GM10248 (cell line): Measurements from ENCODE around the gene C1QTNF7.

ENCODE experiments used
- CTCF ChIA-PET: fragments of 300-600 bp; sonication (Branson Sonifier 250); formaldehyde crosslinking; extraction: SDS; loops from one replicate; lab custom pipeline; 2021; ENCODE audit warnings: antibody characterized with exemption; lab: Yijun Ruan, JAX
- POLR2A ChIA-PET: fragments of 350-650 bp; sonication (Branson Sonifier 250); formaldehyde crosslinking; extraction: SDS; loops from one replicate; lab custom pipeline; 2020; ENCODE audit warnings: antibody characterized with exemption; lab: Yijun Ruan, JAX
- DNase-seq: peaks from one replicate; pipeline ENCODE4 v3.0.0; 2012; ENCODE audit errors: extremely low spot score
- TF ChIP-seq, protein P1 (sequence below): IDR thresholded peaks from 2 replicates; pipeline ENCODE4 v1.5.1; 2012; ENCODE audit warnings: mild to moderate bottlenecking, low read depth; ENCODE audit errors: extremely low read depth, missing control alignments, control extremely low read depth

The C1QTNF7 gene

DNA sequence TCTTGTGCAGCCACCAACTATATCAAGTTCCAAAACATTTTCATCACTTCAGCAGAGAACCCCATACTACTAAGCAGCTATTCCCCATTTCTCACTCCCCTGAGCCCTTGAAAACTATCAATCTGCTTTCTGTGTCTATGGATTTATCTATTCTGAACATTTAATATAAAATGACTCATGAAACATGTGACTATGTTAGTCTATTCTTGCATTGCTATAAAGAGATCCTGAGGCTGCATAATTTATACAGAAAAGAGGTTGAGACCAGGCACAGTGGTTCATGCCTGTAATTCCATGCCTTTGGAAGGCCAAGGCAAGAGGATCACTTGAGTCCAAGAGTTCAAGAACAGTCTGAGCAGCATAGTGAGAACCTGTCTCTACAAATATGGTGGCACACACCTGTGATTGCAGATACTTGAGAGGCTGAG, 10.6 kb upstream of the C1QTNF7 start:
- CTCF ChIA-PET = interaction anchor here (2.6 kb wide), 1 partner anchor 21 kb away, joined by 8 read pairs; no protein-coding TSS in a partner anchor
- POLR2A ChIA-PET = no interaction called here
- TF ChIP-seq, protein P1, sequence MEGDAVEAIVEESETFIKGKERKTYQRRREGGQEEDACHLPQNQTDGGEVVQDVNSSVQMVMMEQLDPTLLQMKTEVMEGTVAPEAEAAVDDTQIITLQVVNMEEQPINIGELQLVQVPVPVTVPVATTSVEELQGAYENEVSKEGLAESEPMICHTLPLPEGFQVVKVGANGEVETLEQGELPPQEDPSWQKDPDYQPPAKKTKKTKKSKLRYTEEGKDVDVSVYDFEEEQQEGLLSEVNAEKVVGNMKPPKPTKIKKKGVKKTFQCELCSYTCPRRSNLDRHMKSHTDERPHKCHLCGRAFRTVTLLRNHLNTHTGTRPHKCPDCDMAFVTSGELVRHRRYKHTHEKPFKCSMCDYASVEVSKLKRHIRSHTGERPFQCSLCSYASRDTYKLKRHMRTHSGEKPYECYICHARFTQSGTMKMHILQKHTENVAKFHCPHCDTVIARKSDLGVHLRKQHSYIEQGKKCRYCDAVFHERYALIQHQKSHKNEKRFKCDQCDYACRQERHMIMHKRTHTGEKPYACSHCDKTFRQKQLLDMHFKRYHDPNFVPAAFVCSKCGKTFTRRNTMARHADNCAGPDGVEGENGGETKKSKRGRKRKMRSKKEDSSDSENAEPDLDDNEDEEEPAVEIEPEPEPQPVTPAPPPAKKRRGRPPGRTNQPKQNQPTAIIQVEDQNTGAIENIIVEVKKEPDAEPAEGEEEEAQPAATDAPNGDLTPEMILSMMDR = no peak
- DNase-seq = no peak

DNA sequence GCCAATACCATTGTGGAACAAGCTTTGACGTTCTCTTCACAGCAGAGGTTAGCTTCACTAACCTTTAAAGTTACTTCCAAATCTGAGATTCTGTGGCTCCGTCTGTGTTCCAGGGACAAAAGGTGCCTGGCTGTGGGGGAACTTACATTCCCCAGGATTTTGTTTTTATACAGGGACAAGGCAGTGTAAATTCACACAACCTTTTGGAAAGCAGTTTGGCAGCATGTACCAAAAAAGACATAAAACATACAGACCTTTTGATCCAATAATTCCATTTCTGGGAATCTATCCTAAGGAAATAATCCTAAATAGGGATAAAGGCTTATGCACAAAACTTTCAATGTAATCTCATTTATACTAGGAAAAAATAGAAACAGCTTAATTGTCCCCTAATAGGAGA, 8.9 kb upstream of the C1QTNF7 start:
- TF ChIP-seq, protein P1 = no peak
- ChIA-PET POLR2A (no interaction called here), CTCF (no interaction called here)
- DNase-seq = no peak

DNA sequence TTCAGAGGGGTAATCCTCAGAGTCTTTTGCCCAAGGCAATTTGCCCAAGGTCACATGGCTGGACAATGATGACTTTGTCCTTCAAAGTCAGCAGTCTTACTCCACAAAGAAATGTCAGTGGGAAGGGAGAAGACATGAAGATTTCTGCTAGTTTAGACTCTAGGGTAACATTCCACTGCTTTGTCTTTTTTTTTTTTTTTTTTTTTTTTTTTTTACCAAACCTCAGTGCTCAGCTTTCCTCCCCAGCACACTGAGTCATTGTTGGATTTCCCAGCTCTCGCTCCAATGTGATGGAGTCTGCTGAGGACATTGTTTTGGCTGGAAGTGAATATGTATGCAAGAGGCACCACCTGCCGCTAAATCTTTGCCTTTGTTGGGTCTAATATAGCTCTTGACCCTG, 7.2 kb upstream of the C1QTNF7 start:
- no peak for DNase-seq
- ChIA-PET POLR2A (no interaction called here), CTCF (interaction anchor here (1.3 kb wide), 1 partner anchor 9 kb away, joined by 4 read pairs; no protein-coding TSS in a partner anchor)
- TF ChIP-seq, protein P1 = no peak

DNA sequence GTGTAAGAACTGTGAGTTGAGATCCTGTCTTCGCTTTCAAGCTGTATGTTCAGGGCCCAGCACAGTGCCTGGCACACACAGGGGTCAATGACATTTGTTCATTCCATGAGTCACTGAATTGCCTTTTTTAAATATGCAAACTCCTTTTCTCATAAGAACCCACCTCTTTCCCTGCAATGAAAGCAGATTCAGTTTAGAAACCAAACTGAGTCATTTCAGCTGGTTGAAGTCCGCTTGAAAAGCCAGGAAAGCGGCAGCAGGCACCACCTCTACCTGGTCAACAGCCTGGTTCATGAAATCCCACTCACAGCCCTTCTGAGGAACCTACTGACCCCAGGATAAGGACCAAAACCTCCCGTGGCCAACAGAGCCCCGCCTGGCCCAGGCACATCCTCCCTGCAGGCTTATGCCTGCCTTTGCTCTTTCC, 4.5 kb upstream of the C1QTNF7 start:
- POLR2A ChIA-PET = no interaction called here
- DNase-seq = no peak
- TF ChIP-seq, protein P1 = no peak
- CTCF ChIA-PET = no interaction called here

DNA sequence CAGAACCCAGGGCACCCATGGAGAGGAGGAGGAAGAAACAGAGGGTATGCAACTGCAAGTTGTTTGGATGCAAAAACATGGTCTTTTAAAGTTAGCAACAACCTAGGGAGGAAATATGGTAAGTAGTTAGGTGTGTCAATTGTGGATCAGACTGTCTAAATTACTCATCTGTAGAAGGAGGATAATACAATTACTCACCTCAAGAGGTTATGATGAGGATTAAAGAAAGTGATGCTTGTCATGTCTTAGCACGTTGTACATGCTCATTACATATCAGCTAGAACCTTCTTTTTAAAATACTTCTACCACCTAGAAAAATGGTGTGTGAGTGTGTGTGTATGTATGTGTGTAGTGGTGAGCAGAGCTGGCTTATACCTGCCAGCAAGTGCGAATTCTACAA, 2.3 kb upstream of the C1QTNF7 start:
- TF ChIP-seq, protein P1 = no peak
- ChIA-PET CTCF (interaction anchor here (1.1 to 3.9 kb wide), 3 partner anchors 14 to 32 kb away, joined by 3 to 15 read pairs (median 5); no protein-coding TSS in a partner anchor), POLR2A (no interaction called here)
- DNase-seq = no peak

DNA sequence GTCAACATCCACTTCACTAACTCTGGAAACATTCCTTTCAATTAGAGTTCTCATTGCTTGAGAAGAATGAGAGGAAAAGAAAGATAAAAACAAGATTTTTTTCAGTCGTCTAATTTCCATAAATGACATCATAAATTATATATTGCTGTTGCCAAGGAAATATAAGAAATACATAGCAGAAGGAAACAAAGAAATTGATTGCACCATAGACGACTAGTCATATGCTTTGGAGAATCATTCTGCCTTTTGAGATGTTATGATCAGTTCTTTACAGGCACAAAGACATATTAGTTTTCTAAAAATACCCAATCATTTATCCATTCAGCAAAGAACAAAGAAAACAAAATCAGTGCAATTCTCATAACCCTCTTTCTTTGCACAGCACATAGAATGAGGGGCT, 672 bp upstream of the C1QTNF7 start:
- POLR2A ChIA-PET = no interaction called here
- TF ChIP-seq, protein P1 = no peak
- DNase-seq = no peak
- CTCF ChIA-PET = interaction anchor here (3.9 kb wide), 1 partner anchor 30 kb away, joined by 15 read pairs; no protein-coding TSS in a partner anchor
